Lower leg skin (tissue), 4 donors: ENCODE data around the gene EDNRA. TPM values are rescaled to one million over a fixed set of nuclear protein-coding genes. Genes with fewer than 3 reads are reported as not detected.
A peak's percentile ranks its signal among the peaks of the same experiment; 100 is the strongest.

ENCODE experiments used
- DNase-seq, 2 donors: peaks; one replicate each; pipeline ENCODE4 v3.0.0-alpha.2; 2019; ENCODE audit warnings: low spot score in 2 of 2
- H3K4me3 ChIP-seq: fragments of 200-600 bp; sonication (generic); 2 replicates; pipeline ENCODE4 v1.5.1; 2017; ENCODE audit warnings: mild to moderate bottlenecking, low read depth; ENCODE audit not compliant: poor library complexity, severe bottlenecking
- CTCF ChIP-seq, 3 donors: fragments of 450-650 bp; IDR thresholded peaks; one replicate each; pipeline ENCODE4 v1.5.1; 2016; ENCODE audit warnings: antibody characterized with exemption in 3 of 3, mild to moderate bottlenecking in 3 of 3, moderate library complexity in 2 of 3
- POLR2A ChIP-seq, 2 donors: fragments of 450-650 bp; IDR thresholded peaks; one replicate each; pipeline ENCODE4 v1.6.1; 2016 to 2017; ENCODE audit warnings: antibody characterized with exemption in 2 of 2, mild to moderate bottlenecking in 1 of 2, moderate library complexity in 1 of 2
- WGBS, 2 donors: methylation state at CpG; one replicate each; pipeline ENCODE4 v1.1.5; 2018; 5-methylcytosine and 5-hydroxymethylcytosine counted together
- intact Hi-C: fragments of 100-400 bp; cut with DNase I; formaldehyde crosslinking; loops from one replicate; pipeline ENCODE4 v1.15.0; 2023; ENCODE audit warnings: low total_unique reads
- total RNA-seq, 4 donors: library from RNA; depleted of rRNA; stranded (reverse); fragments of >200 nt; gene quantifications; one replicate each; pipeline ENCODE4 v1.1.0, GENCODE V29; 2016

Gene EDNRA
- total RNA-seq, 4 donors from 2014 or later = 2.1 to 10.3 (median 6.0) TPM

- H3K4me3 ChIP-seq = no peak overlapping the region
- TF ChIP-seq CTCF (IDR thresholded peaks at IDR 0.05) (no peak), POLR2A (IDR thresholded peaks at IDR 0.05) (no peak)
- intact Hi-C loops = no loop called here
- 92 to 98% methylated on average over 1 of the region's 1 CpG for WGBS, 2 donors
- DNase-seq = no peak
These were observed 19.7 kb upstream of the EDNRA start for GRCh38 chr4:147461161-147461560.

GRCh38 chr4:147463065-147463464 lies 17.8 kb upstream of the EDNRA start:
- WGBS, 2 donors = 78 to 81% methylated on average over 4 of the region's 4 CpGs
- H3K4me3 ChIP-seq = no peak overlapping the region
- TF ChIP-seq CTCF (IDR thresholded peaks at IDR 0.05) (no peak), POLR2A (IDR thresholded peaks at IDR 0.05) (no peak)
- DNase-seq = no peak
- intact Hi-C loops = no loop called here

- WGBS, 2 donors = 91 to 94% methylated on average over 2 of the region's 2 CpGs
These were observed 15.4 kb upstream of the EDNRA start for GRCh38 chr4:147465461-147465860.

GRCh38 chr4:147477439-147477838 lies 3.5 kb upstream of the EDNRA start:
- intact Hi-C loops = no loop called here
- DNase-seq = no peak
- TF ChIP-seq POLR2A (IDR thresholded peaks at IDR 0.05) = no peak
- TF ChIP-seq CTCF (IDR thresholded peaks at IDR 0.05) = no peak
- H3K4me3 ChIP-seq = no peak overlapping the region

More at GRCh38 chr4:147465461-147465860, 15.4 kb upstream of the EDNRA start:
- no peak overlapping the region for H3K4me3 ChIP-seq
- intact Hi-C loops = no loop called here
- no peak for TF ChIP-seq POLR2A (IDR thresholded peaks at IDR 0.05)
- no peak for TF ChIP-seq CTCF (IDR thresholded peaks at IDR 0.05)
- no peak for DNase-seq

GRCh38 chr4:147479376-147479775 lies 1.5 kb upstream of the EDNRA start:
- intact Hi-C loops = no loop called here
- no peak for DNase-seq
- no peak for TF ChIP-seq CTCF (IDR thresholded peaks at IDR 0.05)
- TF ChIP-seq POLR2A (IDR thresholded peaks at IDR 0.05) = no peak
- no peak overlapping the region for H3K4me3 ChIP-seq
- 21 to 23% methylated on average over 2 of the region's 2 CpGs for WGBS, 2 donors

- 28 to 32% methylated on average over 5 of the region's 5 CpGs for WGBS, 2 donors
- DNase-seq = peak in 1 of 2 donors; percentile 60
- intact Hi-C loops = no loop called here
- no peak overlapping the region for H3K4me3 ChIP-seq
- no peak for TF ChIP-seq POLR2A (IDR thresholded peaks at IDR 0.05)
- no peak for TF ChIP-seq CTCF (IDR thresholded peaks at IDR 0.05)
These were observed 1.1 kb upstream of the EDNRA start for GRCh38 chr4:147479786-147480185.
